Kidney (tissue), 14 donors: ENCODE results near the gene PARN. TPM values are rescaled to one million over a fixed set of nuclear protein-coding genes. Genes with fewer than 3 reads are reported as not detected.

Source experiments
- DNase-seq, 5 donors: peaks; one replicate each; pipeline ENCODE4 v3.0.0-alpha.2; 2013 to 2020
- FAIRE-seq: peaks from 2 replicates; lab custom pipeline; 2012; peaks lifted over from hg19 to GRCh38; lab: Jason Lieb, UNC
- H3K27ac ChIP-seq, 2 donors: one replicate each; pipeline ENCODE4 v1.7.0; 2013; ENCODE audit warnings: low read depth in 2 of 2, low read length in 2 of 2, inconsistent platforms in 1 of 2
- H3K27me3 ChIP-seq: one replicate; pipeline ENCODE4 v1.7.1; 2013; ENCODE audit warnings: low read length, inconsistent platforms; ENCODE audit not compliant: control insufficient read depth, insufficient read depth
- H3K36me3 ChIP-seq, 3 donors: one replicate each; pipeline versions ENCODE4 v1.7.0 to v1.7.1; 2013; ENCODE audit warnings: low read length in 3 of 3, control low read depth in 1 of 3, inconsistent platforms in 1 of 3; ENCODE audit not compliant: insufficient read depth in 3 of 3, control insufficient read depth in 2 of 3
- H3K4me1 ChIP-seq, 3 donors: one replicate each; pipeline versions ENCODE4 v1.7.0 to v1.7.1; 2013; ENCODE audit warnings: low read length in 3 of 3, inconsistent platforms in 1 of 3, low read depth in 1 of 3; ENCODE audit not compliant: control insufficient read depth in 2 of 3, insufficient read depth in 2 of 3
- H3K4me3 ChIP-seq, 3 donors: one replicate each; pipeline versions ENCODE4 v1.7.0 to v1.8.1; 2013; ENCODE audit warnings: low read length in 3 of 3, control low read depth in 1 of 3, inconsistent platforms in 1 of 3
- H3K9ac ChIP-seq, 3 donors: one replicate each; pipeline versions ENCODE4 v1.7.0 to v1.7.1; 2013; ENCODE audit warnings: low read length in 3 of 3, control low read depth in 1 of 3, inconsistent platforms in 1 of 3
- H3K9me3 ChIP-seq, 3 donors: one replicate each; pipeline versions ENCODE4 v1.7.0 to v1.7.1; 2013; ENCODE audit warnings: low read length in 3 of 3, control low read depth in 1 of 3, inconsistent platforms in 1 of 3; ENCODE audit not compliant: control insufficient read depth in 2 of 3, insufficient read depth in 1 of 3
- intact Hi-C: fragments of 100-400 bp; cut with DNase I; formaldehyde crosslinking; loops from one replicate; pipeline ENCODE4 v1.11.1; 2022
- polyA plus RNA-seq: library from polyadenylated mRNA; stranded (reverse); fragments of 350-450 nt; fragmentation: Illumina TruSeq; extraction: RNeasy Lipid Tissue Mini Kit (QIAGEN cat#74804); gene quantifications from one replicate; pipeline ENCODE4 v1.2.3, GENCODE V29; 2014; ENCODE audit warnings: low read depth, low replicate concordance; ENCODE audit not compliant: insufficient read depth
- total RNA-seq: library from RNA; stranded (reverse); fragmentation: NEBNext Ultra II Directional; extraction: Animal tissue kit (Norgen Biotek cat#: 25700); gene quantifications from one replicate; pipeline ENCODE4 v1.2.1, GENCODE V29; 2021
- TF ChIP-seq, protein P1 (sequence below): IDR thresholded peaks from 3 replicates; pipeline ENCODE4 v1.5.1; 2012; ENCODE audit warnings: mild to moderate bottlenecking, moderate library complexity, borderline replicate concordance; ENCODE audit not compliant: insufficient read depth; ENCODE audit errors: extremely low read depth
- donor health status: control.
- donor health status: control.
- donor health status: control.
- donor health status: control.
- donor health status: control.
- donor health status: DM: yes; HTN: yes; CAD: no.
- donor health status: Normal renal cell carcinoma (clear cell type).

PARN gene
- total and polyA plus RNA-seq, 2 donors from 2014 or later, result 17.3 to 32.5 TPM

DNA sequence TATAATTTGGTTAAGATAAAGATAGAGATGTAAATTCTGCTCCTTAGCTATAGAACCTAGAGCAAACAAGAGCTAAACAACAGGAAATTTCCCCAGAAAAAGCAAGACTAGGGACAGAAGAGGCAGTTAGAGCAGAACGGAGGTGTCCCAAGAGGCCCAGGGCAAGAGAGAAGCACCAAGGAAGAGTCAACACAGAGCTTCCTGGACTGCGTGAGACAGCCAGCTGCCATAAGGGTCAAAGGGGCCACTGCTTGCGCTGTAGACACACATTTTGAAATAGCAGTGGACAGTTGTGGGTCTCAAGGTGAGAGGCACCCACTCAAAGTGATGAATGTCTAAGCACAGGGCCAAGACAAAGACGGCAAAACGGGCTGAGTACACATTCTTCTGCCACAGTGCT is 156.6 kb downstream of the PARN start:
- Histone ChIP-seq H3K27me3 (no peaks in the 10 kb centered on the region), H3K9ac (no peak overlapping the region), H3K4me3 (no peak overlapping the region), H3K36me3 (no peaks in the 10 kb centered on the region), H3K4me1 (no peaks in the 10 kb centered on the region), H3K9me3 (no peaks in the 10 kb centered on the region), H3K27ac (no peak overlapping the region)
- DNase-seq (no peak), FAIRE-seq (no peak)
- TF ChIP-seq, protein P1, sequence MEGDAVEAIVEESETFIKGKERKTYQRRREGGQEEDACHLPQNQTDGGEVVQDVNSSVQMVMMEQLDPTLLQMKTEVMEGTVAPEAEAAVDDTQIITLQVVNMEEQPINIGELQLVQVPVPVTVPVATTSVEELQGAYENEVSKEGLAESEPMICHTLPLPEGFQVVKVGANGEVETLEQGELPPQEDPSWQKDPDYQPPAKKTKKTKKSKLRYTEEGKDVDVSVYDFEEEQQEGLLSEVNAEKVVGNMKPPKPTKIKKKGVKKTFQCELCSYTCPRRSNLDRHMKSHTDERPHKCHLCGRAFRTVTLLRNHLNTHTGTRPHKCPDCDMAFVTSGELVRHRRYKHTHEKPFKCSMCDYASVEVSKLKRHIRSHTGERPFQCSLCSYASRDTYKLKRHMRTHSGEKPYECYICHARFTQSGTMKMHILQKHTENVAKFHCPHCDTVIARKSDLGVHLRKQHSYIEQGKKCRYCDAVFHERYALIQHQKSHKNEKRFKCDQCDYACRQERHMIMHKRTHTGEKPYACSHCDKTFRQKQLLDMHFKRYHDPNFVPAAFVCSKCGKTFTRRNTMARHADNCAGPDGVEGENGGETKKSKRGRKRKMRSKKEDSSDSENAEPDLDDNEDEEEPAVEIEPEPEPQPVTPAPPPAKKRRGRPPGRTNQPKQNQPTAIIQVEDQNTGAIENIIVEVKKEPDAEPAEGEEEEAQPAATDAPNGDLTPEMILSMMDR, result no peak
- intact Hi-C loops, result no loop called here

DNA sequence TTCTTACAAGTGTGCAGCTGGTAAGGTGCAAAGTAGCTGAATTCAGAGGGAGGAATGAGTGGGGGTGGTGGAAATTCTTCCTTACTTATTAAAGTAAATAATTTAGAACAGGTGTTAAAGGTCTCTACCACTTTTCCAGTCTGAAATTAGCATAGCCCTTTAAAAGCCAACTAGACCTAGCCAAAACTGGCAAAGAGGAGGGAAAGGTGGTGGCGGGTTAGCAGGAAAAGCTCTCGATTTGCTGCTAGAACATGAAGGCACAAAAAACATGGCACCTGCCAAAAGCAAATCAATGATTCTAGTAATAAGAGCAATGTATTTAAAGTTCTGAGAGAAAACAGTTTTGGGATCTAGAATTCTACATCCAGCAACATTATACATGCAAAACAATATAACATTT is 157.7 kb downstream of the PARN start:
- no peak for DNase-seq
- Histone ChIP-seq H3K4me3 (no peak overlapping the region), H3K9ac (no peak overlapping the region), H3K36me3 (no peaks in the 10 kb centered on the region), H3K27me3 (no peaks in the 10 kb centered on the region), H3K4me1 (no peaks in the 10 kb centered on the region), H3K9me3 (no peaks in the 10 kb centered on the region), H3K27ac (no peak overlapping the region)
- TF ChIP-seq, protein P1, result no peak
- intact Hi-C loops, result no loop called here
- FAIRE-seq, result no peak

DNA sequence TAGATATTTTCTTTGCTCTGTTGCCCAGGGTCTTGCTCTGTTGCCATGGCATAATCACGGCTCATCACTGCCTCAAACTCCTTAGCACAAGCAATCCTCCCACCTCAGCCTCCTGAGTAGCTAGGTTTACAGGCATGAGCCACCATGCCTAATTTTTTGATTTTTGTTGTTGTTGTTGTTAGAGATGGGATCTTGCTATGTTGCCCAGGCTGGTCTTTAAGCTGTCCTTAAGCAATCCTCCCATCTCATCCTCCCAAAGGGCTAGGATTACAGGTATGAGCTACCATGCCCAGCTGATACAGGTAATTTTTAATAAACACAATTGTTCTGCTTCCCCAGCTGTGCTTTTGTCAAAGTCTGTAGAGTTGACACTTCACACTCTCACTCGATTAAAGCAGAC is 159.3 kb downstream of the PARN start:
- H3K4me1 ChIP-seq, result no peaks in the 10 kb centered on the region
- FAIRE-seq (no peak), DNase-seq (no peak)
- H3K27ac ChIP-seq, result no peak overlapping the region
- no peak overlapping the region for H3K9ac ChIP-seq
- no peak overlapping the region for H3K4me3 ChIP-seq
- intact Hi-C loops, result no loop called here
- TF ChIP-seq, protein P1, result no peak
- H3K36me3 ChIP-seq, result no peaks in the 10 kb centered on the region
- no peaks in the 10 kb centered on the region for H3K27me3 ChIP-seq
- no peaks in the 10 kb centered on the region for H3K9me3 ChIP-seq

DNA sequence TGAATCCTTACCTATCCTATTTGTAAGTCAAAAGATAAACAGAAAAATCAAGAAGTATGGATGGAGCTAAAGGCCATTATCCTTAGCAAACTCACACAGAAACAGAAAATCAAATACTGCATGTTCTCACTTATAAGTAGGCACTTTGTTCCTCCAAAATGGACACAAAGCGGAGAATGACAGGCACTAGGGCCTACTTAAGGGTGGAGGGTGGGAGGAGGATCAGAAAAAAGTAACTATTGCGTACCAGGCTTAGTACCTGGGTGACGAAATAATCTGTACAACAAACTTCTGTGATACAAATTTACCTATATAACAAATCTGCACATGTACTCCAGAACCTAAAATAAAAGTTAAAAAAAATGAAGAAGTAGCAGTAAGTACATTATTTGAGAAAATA is 164.3 kb downstream of the PARN start:
- Histone ChIP-seq H3K4me3 (no peak overlapping the region), H3K27me3 (no peaks in the 10 kb centered on the region), H3K9me3 (no peaks in the 10 kb centered on the region), H3K27ac (no peak overlapping the region), H3K36me3 (no peaks in the 10 kb centered on the region), H3K9ac (no peak overlapping the region), H3K4me1 (no peaks in the 10 kb centered on the region)
- TF ChIP-seq, protein P1, result no peak
- intact Hi-C loops, result no loop called here
- no peak for FAIRE-seq
- no peak for DNase-seq
